ENCODE results near the gene ZPBP2. TPM values are rescaled to one million over a fixed set of nuclear protein-coding genes. Genes with fewer than 3 reads are reported as not detected.

ZPBP2 gene
- total and polyA plus RNA-seq, 4 donors, result not detected

- H3K4me3 ChIP-seq (ENCODE audit: low read depth, low read length), result no peak overlapping the region
- no peaks in the 10 kb centered on the region for H3K36me3 ChIP-seq (ENCODE audit: control insufficient read depth, insufficient read depth, low read length)
- H3K27ac ChIP-seq (ENCODE audit: low read depth, low read length), result no peak overlapping the region
- peaks cover 6% of the 10 kb centered on the region for H3K9me3 ChIP-seq (ENCODE audit: control insufficient read depth, insufficient read depth, low read length)
- no peak for DNase-seq (ENCODE audit: low read depth in 4 of 6, low spot score in 6 of 6)
- no peaks in the 10 kb centered on the region for H3K27me3 ChIP-seq (ENCODE audit: control insufficient read depth, insufficient read depth, low read length)
- H3K4me1 ChIP-seq (ENCODE audit: control insufficient read depth, insufficient read depth, low read length), result no peaks in the 10 kb centered on the region
Observed at GRCh38 chr17:39834017-39834416, 34.0 kb upstream of the ZPBP2 start.

- Histone ChIP-seq H3K27me3 (ENCODE audit: control insufficient read depth, insufficient read depth, low read length) (no peaks in the 10 kb centered on the region), H3K27ac (ENCODE audit: low read depth, low read length) (no peak overlapping the region), H3K36me3 (ENCODE audit: control insufficient read depth, insufficient read depth, low read length) (no peaks in the 10 kb centered on the region), H3K4me3 (ENCODE audit: low read depth, low read length) (no peak overlapping the region), H3K9me3 (ENCODE audit: control insufficient read depth, insufficient read depth, low read length) (peaks cover 6% of the 10 kb centered on the region), H3K4me1 (ENCODE audit: control insufficient read depth, insufficient read depth, low read length) (no peaks in the 10 kb centered on the region)
- 94% methylated on average over 17 of the region's 17 CpGs for WGBS (ENCODE audit: insufficient coverage)
- DNase-seq (ENCODE audit: low read depth in 4 of 6, low spot score in 6 of 6), result no peak
Observed at GRCh38 chr17:39835038-39835786, 32.8 kb upstream of the ZPBP2 start.

GRCh38 chr17:39836117-39836516 is 31.9 kb upstream of the ZPBP2 start:
- DNase-seq (ENCODE audit: low read depth in 4 of 6, low spot score in 6 of 6), result no peak
- peaks cover 6% of the 10 kb centered on the region for H3K9me3 ChIP-seq (ENCODE audit: control insufficient read depth, insufficient read depth, low read length)
- no peaks in the 10 kb centered on the region for H3K27me3 ChIP-seq (ENCODE audit: control insufficient read depth, insufficient read depth, low read length)
- H3K36me3 ChIP-seq (ENCODE audit: control insufficient read depth, insufficient read depth, low read length), result no peaks in the 10 kb centered on the region
- no peak overlapping the region for H3K27ac ChIP-seq (ENCODE audit: low read depth, low read length)
- 74% methylated on average over 4 of the region's 6 CpGs for WGBS (ENCODE audit: insufficient coverage)
- no peak overlapping the region for H3K4me3 ChIP-seq (ENCODE audit: low read depth, low read length)
- no peaks in the 10 kb centered on the region for H3K4me1 ChIP-seq (ENCODE audit: control insufficient read depth, insufficient read depth, low read length)

- no CpG with 5 or more reads among the region's 1 CpG for WGBS (ENCODE audit: insufficient coverage)
- Histone ChIP-seq H3K27ac (ENCODE audit: low read depth, low read length) (no peak overlapping the region), H3K36me3 (ENCODE audit: control insufficient read depth, insufficient read depth, low read length) (no peaks in the 10 kb centered on the region), H3K4me1 (ENCODE audit: control insufficient read depth, insufficient read depth, low read length) (no peaks in the 10 kb centered on the region), H3K9me3 (ENCODE audit: control insufficient read depth, insufficient read depth, low read length) (peaks cover 6% of the 10 kb centered on the region), H3K27me3 (ENCODE audit: control insufficient read depth, insufficient read depth, low read length) (no peaks in the 10 kb centered on the region), H3K4me3 (ENCODE audit: low read depth, low read length) (no peak overlapping the region)
- no peak for DNase-seq (ENCODE audit: low read depth in 4 of 6, low spot score in 6 of 6)
Observed at GRCh38 chr17:39838057-39838456, 29.9 kb upstream of the ZPBP2 start.

GRCh38 chr17:39838784-39839183 is 29.2 kb upstream of the ZPBP2 start:
- Histone ChIP-seq H3K27me3 (ENCODE audit: control insufficient read depth, insufficient read depth, low read length) (no peaks in the 10 kb centered on the region), H3K4me1 (ENCODE audit: control insufficient read depth, insufficient read depth, low read length) (no peaks in the 10 kb centered on the region), H3K9me3 (ENCODE audit: control insufficient read depth, insufficient read depth, low read length) (peaks cover 6% of the 10 kb centered on the region), H3K4me3 (ENCODE audit: low read depth, low read length) (no peak overlapping the region), H3K27ac (ENCODE audit: low read depth, low read length) (no peak overlapping the region), H3K36me3 (ENCODE audit: control insufficient read depth, insufficient read depth, low read length) (no peaks in the 10 kb centered on the region)
- no CpG with 5 or more reads among the region's 1 CpG for WGBS (ENCODE audit: insufficient coverage)
- DNase-seq (ENCODE audit: low read depth in 4 of 6, low spot score in 6 of 6), result no peak

GRCh38 chr17:39841134-39841683 is 26.8 kb upstream of the ZPBP2 start:
- no peak overlapping the region for H3K4me3 ChIP-seq (ENCODE audit: low read depth, low read length)
- H3K27me3 ChIP-seq (ENCODE audit: control insufficient read depth, insufficient read depth, low read length), result no peaks in the 10 kb centered on the region
- peaks cover 5% of the 10 kb centered on the region for H3K9me3 ChIP-seq (ENCODE audit: control insufficient read depth, insufficient read depth, low read length)
- DNase-seq (ENCODE audit: low read depth in 4 of 6, low spot score in 6 of 6), result no peak
- whole genome bisulfite sequencing (ENCODE audit: insufficient coverage), result 77% methylated on average over 2 of the region's 2 CpGs
- no peaks in the 10 kb centered on the region for H3K36me3 ChIP-seq (ENCODE audit: control insufficient read depth, insufficient read depth, low read length)
- H3K4me1 ChIP-seq (ENCODE audit: control insufficient read depth, insufficient read depth, low read length), result no peaks in the 10 kb centered on the region
- H3K27ac ChIP-seq (ENCODE audit: low read depth, low read length), result no peak overlapping the region

GRCh38 chr17:39845052-39845846 is 22.8 kb upstream of the ZPBP2 start:
- 83% methylated on average over 2 of the region's 8 CpGs for WGBS (ENCODE audit: insufficient coverage)
- no peak overlapping the region for H3K27ac ChIP-seq (ENCODE audit: low read depth, low read length)
- DNase-seq (ENCODE audit: low read depth in 4 of 6, low spot score in 6 of 6), result peak in 2 of 6 donors; percentile 4 to 5

GRCh38 chr17:39846205-39846604 is 21.8 kb upstream of the ZPBP2 start:
- peaks cover 3% of the 10 kb centered on the region for H3K27me3 ChIP-seq (ENCODE audit: control insufficient read depth, insufficient read depth, low read length)

More at GRCh38 chr17:39845052-39845846, 22.8 kb upstream of the ZPBP2 start:
- H3K4me3 ChIP-seq (ENCODE audit: low read depth, low read length), result no peak overlapping the region
- no peaks in the 10 kb centered on the region for H3K36me3 ChIP-seq (ENCODE audit: control insufficient read depth, insufficient read depth, low read length)
- no peaks in the 10 kb centered on the region for H3K9me3 ChIP-seq (ENCODE audit: control insufficient read depth, insufficient read depth, low read length)
- peaks cover 3% of the 10 kb centered on the region for H3K27me3 ChIP-seq (ENCODE audit: control insufficient read depth, insufficient read depth, low read length)
- H3K4me1 ChIP-seq (ENCODE audit: control insufficient read depth, insufficient read depth, low read length), result no peaks in the 10 kb centered on the region

GRCh38 chr17:39848600-39848999 is 19.4 kb upstream of the ZPBP2 start:
- no peaks in the 10 kb centered on the region for H3K4me1 ChIP-seq (ENCODE audit: control insufficient read depth, insufficient read depth, low read length)
- no peak for DNase-seq (ENCODE audit: low read depth in 4 of 6, low spot score in 6 of 6)
- no peak overlapping the region for H3K27ac ChIP-seq (ENCODE audit: low read depth, low read length)
- peaks cover 3% of the 10 kb centered on the region for H3K27me3 ChIP-seq (ENCODE audit: control insufficient read depth, insufficient read depth, low read length)
- no CpG with 5 or more reads among the region's 4 CpGs for WGBS (ENCODE audit: insufficient coverage)
- H3K36me3 ChIP-seq (ENCODE audit: control insufficient read depth, insufficient read depth, low read length), result no peaks in the 10 kb centered on the region
- no peaks in the 10 kb centered on the region for H3K9me3 ChIP-seq (ENCODE audit: control insufficient read depth, insufficient read depth, low read length)
- H3K4me3 ChIP-seq (ENCODE audit: low read depth, low read length), result no peak overlapping the region

More at GRCh38 chr17:39846205-39846604, 21.8 kb upstream of the ZPBP2 start:
- Histone ChIP-seq H3K4me3 (ENCODE audit: low read depth, low read length) (no peak overlapping the region), H3K4me1 (ENCODE audit: control insufficient read depth, insufficient read depth, low read length) (no peaks in the 10 kb centered on the region), H3K9me3 (ENCODE audit: control insufficient read depth, insufficient read depth, low read length) (no peaks in the 10 kb centered on the region), H3K36me3 (ENCODE audit: control insufficient read depth, insufficient read depth, low read length) (no peaks in the 10 kb centered on the region), H3K27ac (ENCODE audit: low read depth, low read length) (no peak overlapping the region)
- no CpG with 5 or more reads among the region's 4 CpGs for WGBS (ENCODE audit: insufficient coverage)
- DNase-seq (ENCODE audit: low read depth in 4 of 6, low spot score in 6 of 6), result no peak

All from spinal cord (tissue), 10 donors.